Measurements from ENCODE around the gene SBNO2.
A peak's percentile ranks its signal among the peaks of the same experiment; 100 is the strongest.

Gene SBNO2

DNA sequence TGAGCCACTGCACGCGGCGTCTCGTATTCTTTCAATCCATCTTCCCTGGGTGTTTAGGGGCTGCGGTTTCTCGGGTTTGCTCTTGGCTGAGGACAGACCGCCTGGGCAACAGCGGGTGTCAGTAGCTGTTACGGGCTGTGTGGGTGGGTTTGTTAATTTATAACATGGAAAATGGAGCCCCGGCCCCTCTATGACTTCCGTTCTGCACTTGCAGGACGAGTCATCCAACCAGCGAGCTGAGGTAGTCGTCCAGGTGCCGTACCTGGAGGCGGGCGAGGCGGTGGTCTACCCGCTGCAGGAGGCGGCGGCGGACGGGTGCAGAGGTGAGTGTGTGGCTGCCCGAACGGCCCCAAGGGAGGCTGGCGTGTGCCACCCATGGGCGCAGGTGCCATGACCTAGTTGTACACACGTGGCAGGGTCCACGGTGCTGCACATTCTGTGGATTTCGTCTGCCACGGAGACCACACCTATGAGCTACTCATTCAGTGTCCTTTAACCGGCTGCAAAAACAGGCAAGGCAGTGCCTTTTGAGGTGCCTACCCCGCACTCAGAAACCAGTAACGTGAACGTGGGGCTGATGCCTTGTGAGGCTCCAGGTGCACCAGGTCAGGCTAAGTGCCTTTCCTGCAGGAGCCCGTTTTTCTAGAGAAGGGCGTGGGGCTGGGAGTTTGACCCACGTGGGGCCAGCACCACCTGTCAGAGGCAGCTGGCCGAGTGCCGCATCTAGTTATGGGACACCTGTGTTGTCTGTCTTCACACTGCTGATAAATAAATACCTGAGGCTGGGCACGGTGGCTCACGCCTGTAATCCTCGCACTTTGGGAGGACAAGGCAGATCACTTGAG, 89.8 kb downstream of the SBNO2 start:
- DNase-seq, result peak in 1 of 10 donors; percentile 61
- intact Hi-C loops (cut with DNase I), result no loop called here

- intact Hi-C loops (cut with DNase I), result no loop called here
- DNase-seq, result no peak
Measured at GRCh38 chr19:1082928-1083816, 90.9 kb downstream of the SBNO2 start.

DNA sequence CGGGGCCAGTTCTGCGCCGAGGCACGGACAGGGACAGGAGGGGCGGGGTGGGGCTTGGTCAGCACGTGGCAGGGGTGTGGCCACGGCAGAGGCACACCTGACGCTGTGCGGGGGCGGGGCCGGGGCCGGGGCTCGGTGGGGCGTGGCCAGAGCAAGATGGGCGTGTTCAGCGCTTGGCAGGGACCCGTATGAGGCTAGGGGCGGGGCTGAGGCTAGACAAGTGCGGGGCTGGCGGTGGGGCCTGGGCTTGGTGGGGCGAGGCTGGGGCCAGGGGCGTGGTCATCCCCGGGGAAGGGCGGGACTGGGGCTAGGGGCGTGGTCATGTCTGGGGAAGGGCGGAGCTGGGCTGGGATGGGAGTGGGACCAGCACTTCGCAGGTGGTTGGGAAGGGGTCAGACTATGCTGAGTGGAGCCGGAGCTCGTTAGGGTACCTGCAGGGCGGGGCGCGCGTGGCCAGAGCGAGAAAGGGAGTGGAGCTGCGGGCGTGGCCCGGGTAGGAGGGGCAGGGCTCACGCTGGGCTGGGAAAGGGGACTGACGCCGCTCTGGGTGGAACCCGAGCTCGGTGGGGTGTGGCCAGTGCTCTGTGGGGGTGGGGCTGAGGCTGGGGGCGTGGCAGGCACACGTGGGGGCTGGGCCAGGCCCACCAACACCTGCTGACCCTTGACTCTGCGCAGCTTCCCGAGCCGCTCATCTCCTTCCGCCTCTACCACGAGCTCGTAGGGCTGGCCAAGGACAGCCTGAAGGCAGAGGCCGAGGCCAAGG, 91.7 kb downstream of the SBNO2 start:
- intact Hi-C loops (cut with DNase I), result no loop called here
- DNase-seq, result no peak

GRCh38 chr19:1081301-1082164, 92.5 kb downstream of the SBNO2 start:
- intact Hi-C loops (cut with DNase I), result no loop called here
- DNase-seq, result no peak

- intact Hi-C loops (cut with DNase I), result no loop called here
- DNase-seq, result no peak
Measured at GRCh38 chr19:1080360-1081161, 93.5 kb downstream of the SBNO2 start.

GRCh38 chr19:1079566-1080111, 94.4 kb downstream of the SBNO2 start:
- DNase-seq, result no peak
- intact Hi-C loops (cut with DNase I), result no loop called here

GRCh38 chr19:1076951-1077350, 97.1 kb downstream of the SBNO2 start:
- intact Hi-C loops (cut with DNase I), result no loop called here
- DNase-seq, result peak in 4 of 10 donors; percentile 31 to 82 (median 50)

DNA sequence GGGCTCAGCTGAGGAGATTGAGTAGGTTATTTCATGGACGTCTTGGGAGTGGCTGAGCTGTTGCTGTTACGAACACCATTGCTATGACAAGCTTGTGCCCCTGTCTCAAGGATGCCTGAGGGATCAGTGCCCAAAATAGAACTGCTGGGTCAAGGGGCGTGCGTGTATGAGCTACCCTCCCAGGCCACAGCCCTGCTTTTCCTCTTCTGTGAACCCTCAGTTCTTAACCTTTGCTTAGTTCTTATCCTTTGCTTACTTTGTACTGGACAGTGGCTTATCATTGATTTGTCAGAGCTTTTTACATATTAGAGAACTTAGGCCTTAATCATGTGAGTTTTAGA, 98.1 kb downstream of the SBNO2 start:
- no peak for DNase-seq
- intact Hi-C loops (cut with DNase I), result no loop called here

DNA sequence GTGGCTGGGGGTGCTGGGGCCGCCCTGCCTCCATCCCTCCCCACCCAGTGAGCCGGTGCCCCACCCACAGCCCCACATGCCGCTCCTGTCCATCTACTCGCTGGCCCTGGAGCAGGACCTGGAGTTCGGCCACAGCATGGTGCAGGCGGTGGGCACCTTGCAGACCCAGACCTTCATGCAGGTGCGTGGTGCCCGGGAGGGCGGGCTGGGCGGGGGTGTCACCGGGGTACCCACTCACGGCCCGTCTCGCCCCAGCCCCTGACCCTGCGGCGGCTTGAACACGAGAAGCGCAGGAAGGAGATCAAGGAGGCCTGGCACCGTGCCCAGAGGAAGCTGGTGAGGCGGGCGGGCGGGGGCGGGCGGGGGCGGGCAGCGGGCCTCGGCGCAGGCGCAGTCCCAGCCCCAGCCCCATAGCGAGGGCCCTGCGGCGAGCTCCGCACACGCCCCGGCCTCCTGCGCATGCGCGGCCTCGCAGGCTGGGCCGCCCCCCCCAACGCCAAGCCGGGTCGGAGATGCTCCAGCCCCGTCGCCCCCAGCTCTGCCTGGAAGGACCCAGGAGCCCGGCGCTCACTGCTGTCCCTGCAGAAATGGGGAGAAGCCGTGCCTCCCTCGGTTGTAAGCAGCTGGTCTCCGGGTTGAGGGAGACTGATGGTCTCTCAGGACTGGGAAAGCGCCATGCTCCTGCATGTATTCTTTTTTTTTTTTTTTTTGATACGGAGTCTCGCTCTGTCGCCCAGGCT, 99.4 kb downstream of the SBNO2 start:
- peak in 9 of 10 donors; percentile 44 to 92 (median 59) for DNase-seq
- intact Hi-C loops (cut with DNase I), result no loop called here

DNA sequence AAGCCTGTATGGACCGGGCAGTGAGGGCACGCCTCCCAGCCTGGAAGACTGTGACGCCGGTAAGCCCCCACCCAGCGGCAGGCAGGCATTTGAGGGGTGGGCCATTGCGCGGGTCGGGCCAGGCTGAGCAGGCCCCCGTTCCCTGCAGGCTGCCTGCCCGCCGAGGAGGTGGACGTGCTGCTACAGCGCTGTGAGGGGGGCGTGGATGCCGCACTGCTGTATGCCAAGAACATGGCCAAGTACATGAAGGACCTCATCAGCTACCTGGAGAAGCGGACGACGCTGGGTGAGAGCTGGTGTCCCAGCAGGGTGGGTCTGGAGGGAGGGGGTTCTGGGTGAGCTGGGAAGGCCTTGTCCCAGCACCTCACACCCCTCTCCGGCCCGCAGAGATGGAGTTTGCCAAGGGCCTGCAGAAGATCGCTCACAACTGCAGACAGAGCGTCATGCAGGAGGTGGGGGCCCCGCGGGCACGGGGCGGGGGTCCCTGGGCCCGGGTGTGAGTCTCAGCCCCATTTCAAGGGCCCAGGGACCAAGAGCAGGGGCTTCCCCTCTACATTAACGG, 100.0 kb downstream of the SBNO2 start:
- no peak for DNase-seq

GRCh38 chr19:1073063-1073955, 100.8 kb downstream of the SBNO2 start:
- DNase-seq, result no peak
- intact Hi-C loops (cut with DNase I), result no loop called here

More for the DNA sequence above, 100.0 kb downstream of the SBNO2 start:
- intact Hi-C loops (cut with DNase I), result no loop called here

DNA sequence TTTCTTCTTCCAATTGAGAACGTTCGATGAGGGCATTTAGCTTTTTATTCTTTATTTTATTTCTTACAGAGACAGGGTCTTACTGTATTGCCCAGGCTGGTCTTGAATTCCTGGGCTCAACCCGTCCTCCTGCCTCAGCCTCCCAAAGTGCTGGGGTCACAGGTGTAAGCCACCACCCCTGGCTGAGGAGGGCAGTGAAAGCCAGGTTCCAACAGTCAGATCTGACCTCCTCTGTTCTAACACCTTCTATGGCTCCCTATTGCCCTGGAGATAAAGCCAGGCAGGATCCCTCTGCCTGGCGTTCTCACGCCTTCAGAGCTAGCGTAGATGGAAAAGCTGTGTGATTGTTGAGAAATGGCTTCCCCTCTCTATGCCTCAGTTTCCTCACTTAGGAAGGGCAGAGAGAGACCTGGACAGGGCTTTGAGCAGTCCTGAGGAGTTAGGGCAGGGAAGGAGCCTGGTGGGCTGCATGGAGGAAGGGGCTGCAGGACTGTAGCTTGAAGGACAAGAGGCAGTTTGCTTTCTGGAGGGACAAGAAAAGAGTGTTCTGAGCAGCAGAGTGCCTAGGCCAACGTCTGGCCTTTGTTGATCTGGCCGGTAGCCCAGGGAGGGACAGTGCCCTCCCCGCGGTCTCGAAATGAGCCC, 101.6 kb downstream of the SBNO2 start:
- intact Hi-C loops (cut with DNase I), result no loop called here
- DNase-seq, result no peak

DNA sequence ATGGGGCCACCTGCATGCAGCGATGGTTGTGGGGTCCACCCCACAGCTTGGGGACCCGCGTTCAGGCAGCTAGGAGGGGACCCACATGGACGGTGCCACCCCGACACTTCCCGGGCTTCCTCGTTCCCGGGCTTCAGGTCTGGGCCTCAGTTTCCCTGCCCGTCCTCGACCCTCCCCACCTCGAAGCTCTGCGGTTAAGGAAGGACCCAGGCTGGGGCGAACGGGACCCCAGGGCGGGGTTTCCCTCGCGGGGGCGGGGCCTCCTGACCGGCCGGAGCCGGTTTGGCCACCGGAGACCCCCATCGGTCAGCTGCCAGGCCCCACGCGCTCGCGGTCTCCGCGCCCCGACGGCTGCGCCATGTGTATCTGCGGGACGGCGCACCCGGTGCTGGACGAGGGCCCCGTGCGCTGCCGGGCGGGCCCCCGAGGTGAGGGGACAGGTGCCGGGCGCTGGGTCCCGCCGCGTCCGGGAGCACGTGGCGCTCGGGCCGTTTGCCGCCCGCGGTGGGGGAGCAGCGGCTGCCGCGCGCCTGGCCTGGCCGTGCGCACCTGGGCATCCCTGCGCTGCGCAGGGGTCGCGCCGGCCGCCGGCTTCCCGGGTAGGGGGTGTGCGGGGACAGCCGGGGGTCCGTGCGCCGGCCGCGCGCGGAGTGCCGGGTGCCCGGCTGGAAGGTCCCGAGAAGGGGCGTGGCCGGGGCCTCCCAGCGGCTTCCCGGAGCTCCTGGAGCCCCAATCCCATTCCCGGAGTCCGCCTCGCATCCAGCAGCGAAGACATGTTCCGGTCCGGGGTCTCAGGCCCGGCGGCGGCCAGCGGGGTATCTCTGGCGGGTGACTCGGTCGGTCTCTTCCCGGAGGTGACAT, 102.9 kb downstream of the SBNO2 start:
- intact Hi-C loops (cut with DNase I), result no loop called here
- DNase-seq, result no peak

GRCh38 chr19:1070576-1070930, 103.5 kb downstream of the SBNO2 start:
- no peak for DNase-seq
- intact Hi-C loops (cut with DNase I), result no loop called here

DNA sequence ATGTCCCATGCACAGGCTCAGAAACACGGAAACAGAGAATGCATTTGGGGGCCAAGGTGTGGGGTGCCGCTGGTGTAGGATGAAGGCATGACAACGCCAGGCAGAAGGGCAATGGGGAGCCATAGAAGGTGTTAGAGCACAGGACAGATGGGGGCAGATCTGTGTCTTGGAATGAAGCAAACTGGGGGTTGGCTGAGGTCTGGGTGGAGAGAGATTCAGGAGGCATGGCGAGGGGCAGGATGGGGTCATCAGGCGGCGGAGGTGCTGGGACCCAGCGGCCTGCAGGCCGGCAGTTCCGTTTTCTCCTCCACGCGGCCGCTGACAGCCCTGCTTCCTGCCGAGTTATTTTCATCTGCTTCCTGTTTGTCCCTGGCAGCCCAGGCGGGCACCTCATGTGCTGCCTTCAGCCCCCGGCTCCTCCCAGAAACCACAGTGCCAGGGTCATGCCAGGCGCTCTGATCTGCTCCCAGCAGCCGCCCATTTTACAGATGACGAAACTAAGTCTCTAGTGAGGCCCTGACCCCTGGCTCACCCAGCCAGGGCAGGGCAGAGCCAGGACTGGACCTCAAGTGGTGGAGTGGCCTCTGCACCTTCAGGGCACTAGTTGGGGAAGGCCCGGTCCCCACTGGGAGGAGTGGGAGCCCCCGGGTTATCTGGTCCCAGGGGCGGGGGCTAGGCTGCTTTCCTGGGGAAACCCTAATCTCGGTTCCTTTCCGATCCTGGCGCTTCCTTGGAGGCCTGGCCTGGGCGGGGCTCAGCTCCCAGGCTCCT, 104.9 kb downstream of the SBNO2 start:
- peak in 1 of 10 donors; percentile 35 for DNase-seq
- intact Hi-C loops (cut with DNase I), result no loop called here

Measured in posterior cingulate gyrus (tissue), 11 donors.